IMR-90 (cell line): Measurements from ENCODE around the gene WASF3. TPM values are rescaled to one million over a fixed set of nuclear protein-coding genes. Genes with fewer than 3 reads are reported as not detected.

Experiments used
- ATAC-seq: fragments of 200-7000 bp; cut with Tn5 transposase; 2 replicates; pipeline ENCODE4 v1.9.1; 2020; ENCODE audit warnings: low read depth, mild to moderate bottlenecking, moderate library complexity
- BruUV-seq: library from RNA; stranded (reverse); fragments of 400-500 nt; replicated peaks from 2 replicates; lab custom pipeline; 2021; lab: Mats Ljungman, UMichigan
- CTCF ChIA-PET: fragments of 300-600 bp; formaldehyde crosslinking; extraction: SDS; loops from one replicate; lab custom pipeline; 2021; ENCODE audit warnings: antibody characterized with exemption; lab: Yijun Ruan, JAX
- POLR2A ChIA-PET: fragments of 300-600 bp; sonication (Branson Sonifier 250); formaldehyde crosslinking; loops from one replicate; lab custom pipeline; 2022; ENCODE audit warnings: antibody characterized with exemption; ENCODE audit not compliant: unreplicated experiment; lab: Charles Lee
- DNase-seq: peaks from one replicate; pipeline ENCODE4 v3.0.0; 2013
- H2AFZ ChIP-seq: replicated peaks from 2 replicates; pipeline ENCODE3; 2013; ENCODE audit warnings: low read length, mild to moderate bottlenecking; ENCODE audit not compliant: poor library complexity
- H2AK5ac ChIP-seq: 2 replicates; pipeline ENCODE4 v1.6.1; 2013; ENCODE audit warnings: low read depth, low read length, inconsistent platforms
- H2AK9ac ChIP-seq: replicated peaks from 2 replicates; pipeline ENCODE3; 2013; ENCODE audit warnings: mild to moderate bottlenecking, low read depth, low read length, moderate library complexity; ENCODE audit not compliant: poor library complexity
- H2BK120ac ChIP-seq: 2 replicates; pipeline ENCODE4 v1.6.1; 2013; ENCODE audit warnings: low read depth, low read length, inconsistent platforms
- H2BK15ac ChIP-seq: 3 replicates; pipeline ENCODE4 v1.6.1; 2013; ENCODE audit warnings: low read depth, low read length, inconsistent platforms
- H2BK20ac ChIP-seq: 2 replicates; pipeline ENCODE4 v1.6.1; 2013; ENCODE audit warnings: low read depth, mild to moderate bottlenecking, inconsistent platforms, low read length, moderate library complexity
- H2BK5ac ChIP-seq: 2 replicates; pipeline ENCODE4 v1.6.1; 2013; ENCODE audit warnings: mild to moderate bottlenecking, low read depth, low read length, inconsistent platforms; ENCODE audit not compliant: poor library complexity, severe bottlenecking
- H3K14ac ChIP-seq: replicated peaks from 2 replicates; pipeline ENCODE4 v1.6.1; 2013; ENCODE audit warnings: low read depth, low read length, inconsistent platforms
- H3K18ac ChIP-seq: 2 replicates; pipeline ENCODE4 v1.6.1; 2013; ENCODE audit warnings: low read depth, low read length, control low read depth
- H3K23ac ChIP-seq: 2 replicates; pipeline ENCODE4 v1.6.1; 2013; ENCODE audit warnings: low read depth, low read length, inconsistent platforms
- H3K27ac ChIP-seq: 2 replicates; pipeline ENCODE4 v1.5.1; 2013; ENCODE audit warnings: mild to moderate bottlenecking, control low read depth, low read length; ENCODE audit not compliant: insufficient read depth
- H3K27me3 ChIP-seq: 2 replicates; pipeline ENCODE4 v1.6.1; 2013; ENCODE audit warnings: low read length; ENCODE audit not compliant: control insufficient read depth, insufficient read depth
- H3K36me3 ChIP-seq: 2 replicates; pipeline ENCODE4 v1.6.1; 2013; ENCODE audit warnings: low read length, mixed read lengths; ENCODE audit not compliant: control insufficient read depth, insufficient read depth
- H3K4ac ChIP-seq: 2 replicates; pipeline ENCODE4 v1.6.1; 2013; ENCODE audit warnings: low read depth, low read length, inconsistent platforms
- H3K4me1 ChIP-seq: 2 replicates; pipeline ENCODE4 v1.6.1; 2013; ENCODE audit warnings: low read length, mixed read lengths; ENCODE audit not compliant: control insufficient read depth, insufficient read depth
- H3K4me2 ChIP-seq: 2 replicates; pipeline ENCODE4 v1.6.1; 2013; ENCODE audit warnings: low read depth, mild to moderate bottlenecking, control low read depth, low read length, moderate library complexity
- H3K4me3 ChIP-seq: 2 replicates; pipeline ENCODE4 v1.5.1; 2013; ENCODE audit warnings: low read depth, mild to moderate bottlenecking, control low read depth, low read length, moderate library complexity; ENCODE audit not compliant: insufficient read depth
- H3K56ac ChIP-seq: 2 replicates; pipeline ENCODE4 v1.6.1; 2013; ENCODE audit warnings: low read length, inconsistent platforms; ENCODE audit not compliant: insufficient read depth; ENCODE audit errors: extremely low read depth
- H3K79me1 ChIP-seq, 2 experiments: 2 replicates each; pipeline ENCODE4 v1.6.1; 2013; ENCODE audit warnings: low read length in 2 of 2, inconsistent platforms in 1 of 2, low read depth in 1 of 2
- H3K9ac ChIP-seq: 2 replicates; pipeline ENCODE4 v1.6.1; 2013; ENCODE audit warnings: low read depth, low read length, control low read depth
- H3K9me1 ChIP-seq: 2 replicates; pipeline ENCODE4 v1.6.1; 2013; ENCODE audit warnings: low read length, inconsistent platforms; ENCODE audit not compliant: insufficient read depth
- H3K9me3 ChIP-seq: 2 replicates; pipeline ENCODE4 v1.6.1; 2013; ENCODE audit warnings: low read length; ENCODE audit not compliant: control insufficient read depth, insufficient read depth
- H4K20me1 ChIP-seq: 2 replicates; pipeline ENCODE4 v1.6.1; 2013; ENCODE audit warnings: low read length, inconsistent platforms; ENCODE audit not compliant: insufficient read depth
- H4K5ac ChIP-seq: 2 replicates; pipeline ENCODE4 v1.6.1; 2013; ENCODE audit warnings: mild to moderate bottlenecking, low read depth, low read length, control low read depth
- H4K8ac ChIP-seq, 2 experiments: 2 replicates each; pipeline ENCODE4 v1.6.1; 2013; ENCODE audit warnings: low read depth in 2 of 2, low read length in 2 of 2, control low read depth in 1 of 2, inconsistent platforms in 1 of 2
- H4K91ac ChIP-seq: 2 replicates; pipeline ENCODE4 v1.6.1; 2013; ENCODE audit warnings: low read depth, low read length, inconsistent platforms; ENCODE audit not compliant: insufficient read depth
- BHLHE40 ChIP-seq: fragments of 150-350 bp; IDR thresholded peaks from 2 replicates; pipeline ENCODE4 v1.6.1; 2016; ENCODE audit warnings: mild to moderate bottlenecking, low read depth, low read length
- CEBPB ChIP-seq: IDR thresholded peaks from 2 replicates; pipeline ENCODE4 v1.6.1; 2012; ENCODE audit warnings: low read depth, low read length, improper control_type of control experiment
- CHD1 ChIP-seq: IDR thresholded peaks from 2 replicates; pipeline ENCODE4 v1.6.1; 2012; ENCODE audit warnings: low read depth, low read length, improper control_type of control experiment
- CTCF ChIP-seq: conservative IDR thresholded peaks from 2 replicates; pipeline ENCODE4 v1.5.1; 2012; ENCODE audit warnings: mild to moderate bottlenecking, low read depth, low read length, improper control_type of control experiment
- MAZ ChIP-seq: IDR thresholded peaks from 2 replicates; pipeline ENCODE4 v1.6.1; 2012; ENCODE audit warnings: low read depth, mild to moderate bottlenecking, low read length, improper control_type of control experiment, moderate library complexity, borderline replicate concordance
- NFE2L2 ChIP-seq: fragments of 150-350 bp; IDR thresholded peaks from 2 replicates; pipeline ENCODE4 v1.6.1; 2016; ENCODE audit warnings: low read depth, mild to moderate bottlenecking, low read length
- RFX5 ChIP-seq: IDR thresholded peaks from 2 replicates; pipeline ENCODE4 v1.8.0; 2012; ENCODE audit warnings: low read depth, mild to moderate bottlenecking, low read length, moderate library complexity
- WGBS, 2 experiments: methylation state at CpG; one replicate each; pipeline versions ENCODE4 v1.1.5 to v1.1.7; 2013; ENCODE audit warnings: missing lambda C conversion rate in 2 of 2; ENCODE audit not compliant: insufficient read length in 1 of 2; ENCODE audit errors: extremely low coverage in 2 of 2; 5-methylcytosine and 5-hydroxymethylcytosine counted together
- dilution Hi-C: fragments of 300-500 bp; cut with HindIII; formaldehyde crosslinking; loops from one replicate; pipeline ENCODE4 v1.14.3; 2018; ENCODE audit warnings: low sequenced_read_pairs; ENCODE audit not compliant: unreplicated experiment
- in situ Hi-C: fragments of 300-500 bp; cut with MboI; formaldehyde crosslinking; loops from 3 replicates; pipeline ENCODE4 v1.14.3; 2019; ENCODE audit warnings: low sequenced_read_pairs, inconsistent platforms, mixed read lengths
- intact Hi-C: fragments of 100-400 bp; cut with micrococcal nuclease; formaldehyde crosslinking; loops from 2 replicates; pipeline ENCODE4 v1.10.0; 2022
- polyA plus RNA-seq, 3 experiments: library from polyadenylated mRNA; depleted of rRNA; stranded (reverse); fragments of >200 nt; gene quantifications; 2 replicates each; pipeline ENCODE4 v1.2.3, GENCODE V29; 2012; ENCODE audit warnings: low replicate concordance in 1 of 3
- total RNA-seq: library from RNA; depleted of rRNA; stranded (reverse); fragments of >200 nt; gene quantifications from 2 replicates; pipeline ENCODE4 v1.2.3, GENCODE V29; 2012
- TF ChIP-seq, protein P1 (sequence below): fragments of 150-350 bp; IDR thresholded peaks from 2 replicates; pipeline ENCODE4 v1.6.1; 2016; ENCODE audit warnings: low read depth, mild to moderate bottlenecking, low read length, moderate library complexity, borderline replicate concordance

WASF3 gene
- total and polyA plus RNA-seq, 2 of the 4 experiments (the other 2 are of a cell fraction) = 4.3 to 11.4 TPM

DNA sequence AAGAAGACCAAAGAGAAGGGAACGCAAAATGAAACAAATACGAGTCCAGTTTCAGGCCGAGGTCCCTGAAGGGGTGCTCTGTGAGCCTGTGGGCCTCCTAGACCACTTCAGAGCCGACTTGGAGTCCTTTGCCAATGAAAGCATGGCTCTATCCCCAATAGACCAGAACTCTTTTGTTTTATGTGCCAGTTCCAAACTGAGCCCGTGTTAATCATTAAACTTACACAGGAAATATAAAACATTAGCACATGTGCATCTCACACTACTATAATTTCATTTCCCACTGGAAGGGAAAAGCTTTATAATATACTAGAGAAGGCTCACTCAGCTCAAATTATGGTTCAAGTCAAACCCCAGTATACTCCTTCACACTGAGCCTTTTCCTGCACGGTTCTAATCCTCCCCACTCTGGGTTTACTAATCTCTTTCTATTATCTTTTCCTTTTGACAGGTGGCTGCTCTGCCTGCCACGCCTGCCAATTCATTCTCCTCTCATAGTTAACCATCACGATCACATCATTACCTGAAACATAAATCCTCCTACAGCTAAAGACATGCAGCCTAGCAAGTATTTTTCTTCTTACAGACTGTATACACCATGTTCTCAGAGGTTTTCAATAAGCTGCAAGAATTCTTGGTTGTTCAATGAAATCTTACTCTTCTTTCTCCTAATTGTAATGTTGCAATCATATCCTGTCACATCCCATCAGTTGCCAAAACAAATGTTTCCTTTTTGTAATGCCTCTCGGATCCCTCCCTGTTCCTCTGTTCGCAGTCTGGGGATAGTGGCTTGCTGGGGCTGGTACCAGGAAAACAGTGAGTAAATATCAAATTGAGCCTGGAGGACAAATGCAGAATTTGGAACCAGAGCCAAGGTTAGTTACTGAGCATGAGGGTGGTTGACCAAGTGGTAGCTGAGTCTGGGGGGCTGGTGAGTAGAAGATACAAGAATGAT is 18.8 kb upstream of the WASF3 start:
- Histone ChIP-seq H3K27ac (no peak overlapping the region), H3K9me3 (no peaks in the 10 kb centered on the region), H3K36me3 (no peaks in the 10 kb centered on the region), H3K4me1 (no peaks in the 10 kb centered on the region), H3K4ac (no peak overlapping the region), H2BK15ac (no peak overlapping the region), H4K8ac (no peak overlapping the region), H3K4me2 (no peak overlapping the region), H4K20me1 (no peaks in the 10 kb centered on the region), H3K18ac (no peak overlapping the region), H4K91ac (no peak overlapping the region), H3K9me1 (no peaks in the 10 kb centered on the region), H2BK120ac (no peak overlapping the region), H2AK5ac (no peak overlapping the region), H3K23ac (no peak overlapping the region), H3K9ac (no peak overlapping the region), H3K27me3 (peaks cover 41% of the 10 kb centered on the region), H3K56ac (no peak overlapping the region), H3K79me1 (no peaks in the 10 kb centered on the region), H4K5ac (no peak overlapping the region), H3K4me3 (no peak overlapping the region), H2AK9ac (no peak overlapping the region), H2AFZ (no peak overlapping the region), H2BK5ac (no peak overlapping the region), H2BK20ac (no peak overlapping the region), H3K14ac (no peak overlapping the region)
- 63% methylated on average over 8 of the region's 10 CpGs; no CpG with 5 or more reads in 1 of the 2 experiments for WGBS, 2 experiments
- BruUV-seq = no TSS peak
- ATAC-seq (no peak), DNase-seq (no peak)
- intact Hi-C loops (no loop called here), in situ Hi-C loops (no loop called here), dilution Hi-C loops (no loop called here)
- TF ChIP-seq NFE2L2 = no peak
- TF ChIP-seq, protein P1, sequence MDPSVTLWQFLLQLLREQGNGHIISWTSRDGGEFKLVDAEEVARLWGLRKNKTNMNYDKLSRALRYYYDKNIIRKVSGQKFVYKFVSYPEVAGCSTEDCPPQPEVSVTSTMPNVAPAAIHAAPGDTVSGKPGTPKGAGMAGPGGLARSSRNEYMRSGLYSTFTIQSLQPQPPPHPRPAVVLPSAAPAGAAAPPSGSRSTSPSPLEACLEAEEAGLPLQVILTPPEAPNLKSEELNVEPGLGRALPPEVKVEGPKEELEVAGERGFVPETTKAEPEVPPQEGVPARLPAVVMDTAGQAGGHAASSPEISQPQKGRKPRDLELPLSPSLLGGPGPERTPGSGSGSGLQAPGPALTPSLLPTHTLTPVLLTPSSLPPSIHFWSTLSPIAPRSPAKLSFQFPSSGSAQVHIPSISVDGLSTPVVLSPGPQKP = no peak
- no peak for TF ChIP-seq MAZ
- TF ChIP-seq CHD1 = no peak
- no peak for TF ChIP-seq RFX5
- TF ChIP-seq BHLHE40 = no peak
- TF ChIP-seq CEBPB = no peak
- TF ChIP-seq CTCF = no peak
- ChIA-PET CTCF (no interaction called here), POLR2A (interaction anchor here (0.6 kb wide), 1 partner anchor 20 kb away, joined by 3 read pairs; no protein-coding TSS in a partner anchor)
